DMS53 (cell line): Measurements from ENCODE around the gene ADAM8.

Source experiments
- DNase-seq: peaks from one replicate; lab custom pipeline; 2025; lab: John Stamatoyannopoulos, UW

Gene ADAM8

GRCh38 chr10:133212853-133213494 is 63.7 kb downstream of the ADAM8 start:
- DNase-seq = no peak
